Karpas-422 (cell line): ENCODE measurements around the gene OPCML. TPM values are rescaled to one million over a fixed set of nuclear protein-coding genes. Genes with fewer than 3 reads are reported as not detected.

Experiments
- DNase-seq: peaks from one replicate; pipeline ENCODE4 v3.0.0-alpha.2; 2015
- H2AFZ ChIP-seq: fragments of 200-600 bp; sonication (generic); 2 replicates; pipeline ENCODE4 v1.6.1; 2014; ENCODE audit warnings: antibody characterized with exemption, low read length, mixed read lengths
- H3K27ac ChIP-seq: fragments of 200-600 bp; sonication (generic); 2 replicates; pipeline ENCODE4 v1.5.1; 2014; ENCODE audit warnings: mild to moderate bottlenecking, low read length, moderate library complexity
- H3K27me3 ChIP-seq: fragments of 200-600 bp; sonication (generic); 2 replicates; pipeline ENCODE4 v1.6.1; 2014; ENCODE audit warnings: low read length, mixed read lengths
- H3K36me3 ChIP-seq: fragments of 200-600 bp; sonication (generic); 2 replicates; pipeline ENCODE4 v1.6.1; 2014; ENCODE audit warnings: low read length, mixed read lengths; ENCODE audit not compliant: insufficient read depth
- H3K4me1 ChIP-seq: fragments of 200-600 bp; sonication (generic); 2 replicates; pipeline ENCODE4 v1.6.1; 2014; ENCODE audit warnings: mild to moderate bottlenecking, low read length, mixed read lengths
- H3K4me2 ChIP-seq: fragments of 200-600 bp; sonication (generic); 2 replicates; pipeline ENCODE4 v1.6.1; 2014; ENCODE audit warnings: low read length, low read depth, mild to moderate bottlenecking; ENCODE audit not compliant: poor library complexity, severe bottlenecking
- H3K4me3 ChIP-seq: fragments of 200-600 bp; sonication (generic); 2 replicates; pipeline ENCODE4 v1.5.1; 2014; ENCODE audit warnings: mild to moderate bottlenecking, antibody characterized with exemption, low read length, mixed read lengths
- H3K79me2 ChIP-seq: fragments of 200-600 bp; sonication (generic); 2 replicates; pipeline ENCODE4 v1.6.1; 2014; ENCODE audit warnings: mild to moderate bottlenecking, low read length, mixed read lengths
- H3K9ac ChIP-seq: fragments of 200-600 bp; sonication (generic); 2 replicates; pipeline ENCODE4 v1.6.0; 2014; ENCODE audit warnings: low read length
- H3K9me2 ChIP-seq: fragments of 200-600 bp; sonication (generic), shearing (Covaris generic); replicated peaks from 2 replicates; pipeline ENCODE4 v1.6.0; 2014; ENCODE audit warnings: mild to moderate bottlenecking, low read length, moderate library complexity; ENCODE audit not compliant: insufficient read depth
- H3K9me3 ChIP-seq: fragments of 300-700, 200-600 bp; sonication (generic); 2 replicates; pipeline ENCODE4 v1.6.1; 2014; ENCODE audit warnings: low read length, mixed read lengths
- H4K20me1 ChIP-seq: fragments of 200-600 bp; sonication (generic); 2 replicates; pipeline ENCODE4 v1.6.1; 2014; ENCODE audit warnings: mild to moderate bottlenecking, antibody characterized with exemption, low read length, low read depth; ENCODE audit not compliant: insufficient read depth
- total RNA-seq: library from RNA; depleted of rRNA; stranded (reverse); fragments of >200 nt; shearing (Covaris generic); gene quantifications from 2 replicates; pipeline ENCODE4 v1.2.3, GENCODE V29; 2014; ENCODE audit warnings: low replicate concordance

The OPCML gene
- total RNA-seq, 1 experiment from 2014 or later: not detected

GRCh38 chr11:132539590-132540368 is 992.5 kb downstream of the OPCML start:
- Histone ChIP-seq H3K4me3 (no peak overlapping the region), H3K27ac (no peak overlapping the region), H3K27me3 (no peaks in the 10 kb centered on the region), H3K9me2 (no peaks in the 10 kb centered on the region), H3K4me1 (no peaks in the 10 kb centered on the region), H3K9me3 (no peaks in the 10 kb centered on the region), H3K9ac (no peak overlapping the region), H3K79me2 (no peaks in the 10 kb centered on the region), H4K20me1 (no peaks in the 10 kb centered on the region), H2AFZ (no peak overlapping the region), H3K4me2 (no peak overlapping the region), H3K36me3 (no peaks in the 10 kb centered on the region)
- DNase-seq: no peak

DNA sequence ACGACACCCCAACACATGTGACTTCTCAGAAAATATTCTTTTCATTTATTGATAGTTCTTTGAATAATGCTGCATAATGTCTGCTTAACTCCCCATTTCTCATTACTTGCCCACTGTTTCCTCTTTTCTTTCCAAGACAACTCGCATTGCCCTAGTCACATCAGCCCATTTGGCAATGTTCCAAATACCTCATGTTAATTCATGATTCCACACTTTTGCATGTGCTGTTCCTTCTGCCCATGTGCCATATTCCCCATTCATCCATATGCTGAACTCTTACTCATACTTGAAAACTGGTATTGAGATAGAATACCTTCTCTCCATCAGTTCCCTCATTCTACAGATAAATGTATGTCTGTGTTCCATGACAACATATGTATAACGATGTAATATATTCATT is 993.7 kb downstream of the OPCML start:
- Histone ChIP-seq H3K36me3 (no peaks in the 10 kb centered on the region), H3K4me3 (no peak overlapping the region), H3K9me2 (no peaks in the 10 kb centered on the region), H4K20me1 (no peaks in the 10 kb centered on the region), H3K27me3 (no peaks in the 10 kb centered on the region), H3K4me2 (no peak overlapping the region), H3K9me3 (no peaks in the 10 kb centered on the region), H3K79me2 (no peaks in the 10 kb centered on the region), H3K27ac (no peak overlapping the region), H2AFZ (no peak overlapping the region), H3K4me1 (no peaks in the 10 kb centered on the region), H3K9ac (no peak overlapping the region)
- DNase-seq: no peak

GRCh38 chr11:132535830-132536229 is 996.5 kb downstream of the OPCML start:
- Histone ChIP-seq H4K20me1 (no peaks in the 10 kb centered on the region), H3K79me2 (no peaks in the 10 kb centered on the region), H3K27me3 (no peaks in the 10 kb centered on the region), H3K27ac (no peak overlapping the region), H3K9me2 (no peaks in the 10 kb centered on the region), H3K4me2 (no peak overlapping the region), H3K4me3 (no peak overlapping the region), H3K9ac (no peak overlapping the region), H3K4me1 (no peaks in the 10 kb centered on the region), H3K36me3 (no peaks in the 10 kb centered on the region), H3K9me3 (no peaks in the 10 kb centered on the region), H2AFZ (no peak overlapping the region)
- no peak for DNase-seq

DNA sequence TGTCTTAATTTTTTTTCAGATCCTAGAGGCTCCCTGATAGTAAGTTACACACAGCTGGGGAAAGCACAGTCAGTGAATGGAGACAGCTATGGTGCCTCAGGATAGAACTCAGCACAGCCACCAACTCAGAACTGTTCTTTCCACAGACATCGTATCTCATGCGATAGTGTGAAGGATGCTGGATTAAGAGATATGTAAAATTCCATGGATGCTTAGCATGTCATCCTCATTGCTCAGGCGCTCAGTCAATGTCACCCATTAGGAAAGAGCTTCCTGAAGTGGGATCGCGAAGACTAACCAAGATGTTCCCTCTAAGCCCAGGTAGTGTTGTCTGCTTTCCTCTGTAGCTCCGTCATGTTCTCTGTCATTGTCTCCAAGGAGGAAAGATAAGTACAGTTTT is 1000.4 kb downstream of the OPCML start:
- no peak overlapping the region for H3K9ac ChIP-seq
- H3K4me2 ChIP-seq: no peak overlapping the region
- H3K4me1 ChIP-seq: no peaks in the 10 kb centered on the region

DNA sequence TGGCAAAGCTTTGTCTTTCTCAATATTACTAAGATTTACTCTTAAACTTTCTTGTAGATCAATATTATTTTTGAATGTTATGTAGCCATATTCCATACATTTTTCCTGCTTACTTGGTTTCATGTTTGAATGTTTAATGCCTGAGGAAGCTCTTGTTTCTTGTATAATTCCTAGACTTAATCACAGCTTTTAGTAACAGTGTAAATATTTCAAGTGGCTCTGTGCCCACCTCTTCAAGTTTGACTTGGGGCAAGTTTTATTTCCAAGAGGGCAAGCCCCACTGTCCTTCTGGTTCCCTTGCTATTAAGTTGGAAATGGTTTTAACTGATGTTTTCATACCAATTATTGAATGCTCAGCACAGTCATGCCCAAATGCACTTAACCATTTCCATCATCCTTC is 1004.1 kb downstream of the OPCML start:
- Histone ChIP-seq H3K4me1 (no peaks in the 10 kb centered on the region), H3K9ac (no peak overlapping the region), H3K9me3 (no peaks in the 10 kb centered on the region), H3K9me2 (no peaks in the 10 kb centered on the region), H3K27ac (no peak overlapping the region), H3K79me2 (no peaks in the 10 kb centered on the region), H3K27me3 (no peaks in the 10 kb centered on the region), H3K36me3 (no peaks in the 10 kb centered on the region), H4K20me1 (no peaks in the 10 kb centered on the region), H3K4me3 (no peak overlapping the region), H2AFZ (no peak overlapping the region), H3K4me2 (no peak overlapping the region)
- no peak for DNase-seq

More for the DNA sequence above, 1000.4 kb downstream of the OPCML start:
- Histone ChIP-seq H3K36me3 (no peaks in the 10 kb centered on the region), H3K4me3 (no peak overlapping the region), H2AFZ (no peak overlapping the region), H3K27me3 (no peaks in the 10 kb centered on the region), H3K9me3 (no peaks in the 10 kb centered on the region), H3K79me2 (no peaks in the 10 kb centered on the region), H3K27ac (no peak overlapping the region), H3K9me2 (no peaks in the 10 kb centered on the region), H4K20me1 (no peaks in the 10 kb centered on the region)
- no peak for DNase-seq

DNA sequence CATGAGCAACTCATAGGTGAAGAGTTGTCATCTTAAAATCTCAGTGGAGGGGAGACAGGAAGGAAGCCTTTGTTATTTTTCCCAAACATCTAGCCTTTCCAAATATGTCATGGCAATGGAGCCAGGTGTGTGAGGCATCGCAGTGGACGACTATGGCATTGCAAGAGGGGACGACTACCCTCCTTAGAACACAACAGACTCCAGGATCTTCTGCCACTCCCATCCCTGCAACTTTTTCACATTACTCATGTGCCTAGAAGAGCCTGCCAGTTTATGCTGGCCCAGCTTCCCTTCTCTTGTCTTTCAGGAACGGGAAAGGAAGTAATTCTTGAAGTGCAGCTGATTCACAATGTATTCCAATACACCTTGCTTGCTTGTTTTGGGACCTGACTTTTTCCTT is 1008.4 kb downstream of the OPCML start:
- Histone ChIP-seq H3K4me1 (no peaks in the 10 kb centered on the region), H3K9ac (no peak overlapping the region), H3K27me3 (no peaks in the 10 kb centered on the region), H3K9me3 (no peaks in the 10 kb centered on the region), H4K20me1 (no peaks in the 10 kb centered on the region), H3K4me2 (no peak overlapping the region), H3K79me2 (no peaks in the 10 kb centered on the region), H2AFZ (no peak overlapping the region), H3K9me2 (no peaks in the 10 kb centered on the region), H3K4me3 (no peak overlapping the region), H3K36me3 (no peaks in the 10 kb centered on the region), H3K27ac (no peak overlapping the region)
- DNase-seq: no peak

DNA sequence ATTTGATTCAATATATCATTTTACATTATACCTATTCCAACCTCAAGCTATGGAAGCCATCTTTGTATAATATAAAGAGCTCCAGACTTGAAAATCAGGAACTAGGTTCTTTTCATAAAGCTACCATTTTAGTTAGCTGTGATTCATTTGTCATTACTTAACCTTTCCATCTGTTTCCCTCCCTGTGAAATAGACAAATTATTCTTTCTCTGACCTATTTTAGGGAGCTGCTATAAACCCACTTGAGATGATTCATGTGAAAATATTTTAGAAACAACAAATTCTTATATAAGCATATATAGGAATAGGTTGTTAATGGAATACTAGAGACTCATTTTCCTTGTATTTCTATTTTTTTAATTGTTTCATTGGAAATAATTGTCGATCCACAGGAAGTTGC is 1012.1 kb downstream of the OPCML start:
- DNase-seq: no peak
- Histone ChIP-seq H3K9me2 (no peaks in the 10 kb centered on the region), H2AFZ (no peak overlapping the region), H4K20me1 (no peaks in the 10 kb centered on the region), H3K9me3 (no peaks in the 10 kb centered on the region), H3K4me2 (no peak overlapping the region), H3K79me2 (no peaks in the 10 kb centered on the region), H3K4me1 (no peaks in the 10 kb centered on the region), H3K4me3 (no peak overlapping the region), H3K9ac (no peak overlapping the region), H3K27ac (no peak overlapping the region), H3K36me3 (no peaks in the 10 kb centered on the region), H3K27me3 (no peaks in the 10 kb centered on the region)

- Histone ChIP-seq H3K4me3 (no peak overlapping the region), H3K9me3 (no peaks in the 10 kb centered on the region), H3K4me1 (no peaks in the 10 kb centered on the region), H4K20me1 (no peaks in the 10 kb centered on the region), H3K4me2 (no peak overlapping the region), H3K27me3 (no peaks in the 10 kb centered on the region), H3K9ac (no peak overlapping the region), H3K27ac (no peak overlapping the region), H3K36me3 (no peaks in the 10 kb centered on the region), H3K79me2 (no peaks in the 10 kb centered on the region), H2AFZ (no peak overlapping the region), H3K9me2 (no peaks in the 10 kb centered on the region)
- DNase-seq: no peak
Observed at GRCh38 chr11:132519241-132519815, 1013.0 kb downstream of the OPCML start.
